ENCODE data around the gene C17orf107.

Gene C17orf107

GRCh38 chr17:4947411-4948165 lies 48.3 kb downstream of the C17orf107 start:
- Histone ChIP-seq H3K36me3 (ENCODE audit: insufficient read depth, low read length) (peaks cover 54% of the 10 kb centered on the region), H3K9me2 (ENCODE audit: low read depth, low read length) (no peaks in the 10 kb centered on the region), H3K4me3 (ENCODE audit: low read depth, low read length, poor library complexity, severe bottlenecking) (peak overlapping the region; percentile 84), H3K79me2 (ENCODE audit: insufficient read depth, low read length) (peaks cover 9% of the 10 kb centered on the region), H3K9ac (ENCODE audit: low read length) (peak overlapping the region; percentile 92), H4K20me1 (ENCODE audit: insufficient read depth, low read length) (no peaks in the 10 kb centered on the region), H2AFZ (ENCODE audit: low read length) (no peak overlapping the region), H3K4me1 (ENCODE audit: insufficient read depth, low read length, severe bottlenecking) (peaks cover 60% of the 10 kb centered on the region), H3K27ac (ENCODE audit: low read depth, low read length, poor library complexity, severe bottlenecking) (peak overlapping the region; percentile 100), H3K4me2 (ENCODE audit: low read length) (peak overlapping the region; percentile 94), H3K9me3 (ENCODE audit: low read length) (no peaks in the 10 kb centered on the region), H3F3A (ENCODE audit: insufficient read depth, low read length) (peaks cover 18% of the 10 kb centered on the region), H3K27me3 (ENCODE audit: insufficient read depth, low read length) (no peaks in the 10 kb centered on the region)
- TF ChIP-seq, protein P1, sequence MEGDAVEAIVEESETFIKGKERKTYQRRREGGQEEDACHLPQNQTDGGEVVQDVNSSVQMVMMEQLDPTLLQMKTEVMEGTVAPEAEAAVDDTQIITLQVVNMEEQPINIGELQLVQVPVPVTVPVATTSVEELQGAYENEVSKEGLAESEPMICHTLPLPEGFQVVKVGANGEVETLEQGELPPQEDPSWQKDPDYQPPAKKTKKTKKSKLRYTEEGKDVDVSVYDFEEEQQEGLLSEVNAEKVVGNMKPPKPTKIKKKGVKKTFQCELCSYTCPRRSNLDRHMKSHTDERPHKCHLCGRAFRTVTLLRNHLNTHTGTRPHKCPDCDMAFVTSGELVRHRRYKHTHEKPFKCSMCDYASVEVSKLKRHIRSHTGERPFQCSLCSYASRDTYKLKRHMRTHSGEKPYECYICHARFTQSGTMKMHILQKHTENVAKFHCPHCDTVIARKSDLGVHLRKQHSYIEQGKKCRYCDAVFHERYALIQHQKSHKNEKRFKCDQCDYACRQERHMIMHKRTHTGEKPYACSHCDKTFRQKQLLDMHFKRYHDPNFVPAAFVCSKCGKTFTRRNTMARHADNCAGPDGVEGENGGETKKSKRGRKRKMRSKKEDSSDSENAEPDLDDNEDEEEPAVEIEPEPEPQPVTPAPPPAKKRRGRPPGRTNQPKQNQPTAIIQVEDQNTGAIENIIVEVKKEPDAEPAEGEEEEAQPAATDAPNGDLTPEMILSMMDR (IDR thresholded peaks at IDR 0.05; ENCODE audit: low read length) = no peak
- TF ChIP-seq EZH2 (IDR thresholded peaks at IDR 0.05; ENCODE audit: borderline replicate concordance, low read length) = no peak

GRCh38 chr17:4948166-4948930 lies 49.0 kb downstream of the C17orf107 start, which contains the start of gene PFN1:
TSS of gene PFN1 (minus strand) at chr17:4948530. CDS start at chr17:4948394, 136 bp downstream.
- H3K79me2 ChIP-seq (ENCODE audit: insufficient read depth, low read length) = peaks cover 9% of the 10 kb centered on the region
- H3K9me3 ChIP-seq (ENCODE audit: low read length) = no peaks in the 10 kb centered on the region
- peak within 1 kb of the TSS; percentile 92 for H3K9ac ChIP-seq (ENCODE audit: low read length)
- H4K20me1 ChIP-seq (ENCODE audit: insufficient read depth, low read length) = no peaks in the 10 kb centered on the region
- no peak within 1 kb of the TSS for H2AFZ ChIP-seq (ENCODE audit: low read length)
- TF ChIP-seq, protein P1 (IDR thresholded peaks at IDR 0.05; ENCODE audit: low read length) = no peak
- TF ChIP-seq EZH2 (IDR thresholded peaks at IDR 0.05; ENCODE audit: borderline replicate concordance, low read length) = no peak
- H3K4me3 ChIP-seq (ENCODE audit: low read depth, low read length, poor library complexity, severe bottlenecking) = peak within 1 kb of the TSS; percentile 84
- peaks cover 46% of the 10 kb centered on the region for H3K36me3 ChIP-seq (ENCODE audit: insufficient read depth, low read length)
- peaks cover 18% of the 10 kb centered on the region for H3F3A ChIP-seq (ENCODE audit: insufficient read depth, low read length)
- no peaks in the 10 kb centered on the region for H3K27me3 ChIP-seq (ENCODE audit: insufficient read depth, low read length)
- no peaks in the 10 kb centered on the region for H3K9me2 ChIP-seq (ENCODE audit: low read depth, low read length)
- H3K4me2 ChIP-seq (ENCODE audit: low read length) = peak within 1 kb of the TSS; percentile 94
- peak within 1 kb of the TSS; percentile 100 for H3K27ac ChIP-seq (ENCODE audit: low read depth, low read length, poor library complexity, severe bottlenecking)
- peaks cover 55% of the 10 kb centered on the region for H3K4me1 ChIP-seq (ENCODE audit: insufficient read depth, low read length, severe bottlenecking)

GRCh38 chr17:4948931-4949320 lies 49.6 kb downstream of the C17orf107 start:
- TF ChIP-seq, protein P1 (IDR thresholded peaks at IDR 0.05; ENCODE audit: low read length) = no peak
- no peak for TF ChIP-seq EZH2 (IDR thresholded peaks at IDR 0.05; ENCODE audit: borderline replicate concordance, low read length)
- Histone ChIP-seq H3K27me3 (ENCODE audit: insufficient read depth, low read length) (no peaks in the 10 kb centered on the region), H3K27ac (ENCODE audit: low read depth, low read length, poor library complexity, severe bottlenecking) (peak overlapping the region; percentile 100), H3K4me1 (ENCODE audit: insufficient read depth, low read length, severe bottlenecking) (peaks cover 49% of the 10 kb centered on the region), H3K4me2 (ENCODE audit: low read length) (peak overlapping the region; percentile 94), H3K79me2 (ENCODE audit: insufficient read depth, low read length) (peaks cover 9% of the 10 kb centered on the region), H3K36me3 (ENCODE audit: insufficient read depth, low read length) (peaks cover 40% of the 10 kb centered on the region), H3K9ac (ENCODE audit: low read length) (peak overlapping the region; percentile 92), H3K9me3 (ENCODE audit: low read length) (no peaks in the 10 kb centered on the region), H4K20me1 (ENCODE audit: insufficient read depth, low read length) (no peaks in the 10 kb centered on the region), H2AFZ (ENCODE audit: low read length) (no peak overlapping the region), H3K9me2 (ENCODE audit: low read depth, low read length) (no peaks in the 10 kb centered on the region), H3F3A (ENCODE audit: insufficient read depth, low read length) (peaks cover 14% of the 10 kb centered on the region), H3K4me3 (ENCODE audit: low read depth, low read length, poor library complexity, severe bottlenecking) (peak overlapping the region; percentile 84)
